ENCODE results near the gene PTAR1. TPM values are rescaled to one million over a fixed set of nuclear protein-coding genes. Genes with fewer than 3 reads are reported as not detected.

Gene PTAR1
- total RNA-seq, 1 donor from 2014 or later: 146 TPM

DNA sequence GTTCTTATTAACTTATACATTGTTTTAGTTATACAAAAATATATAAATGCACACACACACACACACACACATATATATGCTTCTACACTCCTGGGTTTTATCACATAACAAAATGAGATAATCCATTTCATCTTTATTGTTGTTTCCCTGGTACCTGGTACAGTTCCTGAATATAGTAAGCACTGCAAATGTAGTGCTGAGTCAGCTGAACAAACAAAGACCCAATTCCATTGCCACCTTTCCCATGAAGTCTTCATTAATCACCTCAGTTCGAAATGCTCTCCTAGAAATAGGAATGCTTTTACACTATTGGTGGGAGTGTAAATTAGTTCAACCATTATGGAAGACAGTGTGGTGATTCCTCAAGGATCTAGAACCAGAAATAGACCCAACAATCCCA, 13.4 kb upstream of the PTAR1 start:
- no peak for DNase-seq (ENCODE audit: low spot score)
- TF ChIP-seq EZH2phosphoT487 (IDR thresholded peaks at IDR 0.05): no peak
- no peak for TF ChIP-seq EZH2 (IDR thresholded peaks at IDR 0.05)
- TF ChIP-seq, protein P1, sequence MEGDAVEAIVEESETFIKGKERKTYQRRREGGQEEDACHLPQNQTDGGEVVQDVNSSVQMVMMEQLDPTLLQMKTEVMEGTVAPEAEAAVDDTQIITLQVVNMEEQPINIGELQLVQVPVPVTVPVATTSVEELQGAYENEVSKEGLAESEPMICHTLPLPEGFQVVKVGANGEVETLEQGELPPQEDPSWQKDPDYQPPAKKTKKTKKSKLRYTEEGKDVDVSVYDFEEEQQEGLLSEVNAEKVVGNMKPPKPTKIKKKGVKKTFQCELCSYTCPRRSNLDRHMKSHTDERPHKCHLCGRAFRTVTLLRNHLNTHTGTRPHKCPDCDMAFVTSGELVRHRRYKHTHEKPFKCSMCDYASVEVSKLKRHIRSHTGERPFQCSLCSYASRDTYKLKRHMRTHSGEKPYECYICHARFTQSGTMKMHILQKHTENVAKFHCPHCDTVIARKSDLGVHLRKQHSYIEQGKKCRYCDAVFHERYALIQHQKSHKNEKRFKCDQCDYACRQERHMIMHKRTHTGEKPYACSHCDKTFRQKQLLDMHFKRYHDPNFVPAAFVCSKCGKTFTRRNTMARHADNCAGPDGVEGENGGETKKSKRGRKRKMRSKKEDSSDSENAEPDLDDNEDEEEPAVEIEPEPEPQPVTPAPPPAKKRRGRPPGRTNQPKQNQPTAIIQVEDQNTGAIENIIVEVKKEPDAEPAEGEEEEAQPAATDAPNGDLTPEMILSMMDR (IDR thresholded peaks at IDR 0.05): no peak
- peaks cover 5% of the 10 kb centered on the region for H3K9me3 Mint-ChIP-seq

DNA sequence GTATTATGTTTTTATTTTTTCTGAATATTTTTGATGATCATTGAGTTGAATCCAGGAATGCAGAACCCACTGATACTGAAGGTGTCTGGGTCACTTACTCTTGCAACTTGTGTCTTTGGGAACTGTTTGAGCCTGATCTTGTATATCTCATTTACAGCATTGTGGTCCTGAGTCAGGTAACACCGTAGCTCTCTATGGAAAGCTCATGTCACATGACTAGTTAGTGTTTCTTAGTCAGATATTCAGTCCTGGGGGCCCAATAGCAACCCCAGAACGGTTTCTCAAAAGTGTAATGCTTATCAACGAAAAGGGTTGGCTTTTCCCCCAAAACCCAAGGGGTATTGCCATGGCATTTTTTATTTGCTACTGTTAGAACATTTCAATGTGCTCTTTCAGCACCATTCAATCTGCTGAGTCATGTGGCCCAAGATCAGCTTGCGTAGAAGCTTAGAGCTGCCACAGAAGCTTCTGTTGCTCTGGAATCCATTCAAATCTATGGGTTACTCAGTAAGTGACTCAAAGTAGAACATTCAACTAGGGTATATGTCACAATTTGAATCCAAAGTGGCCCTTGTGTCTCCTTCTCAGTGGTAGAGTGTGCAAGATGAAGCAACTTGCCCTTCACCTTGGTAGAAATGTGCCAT, 12.1 kb upstream of the PTAR1 start:
- Histone ChIP-seq H3K9me3 (ENCODE audit: low read depth) (no peaks in the 10 kb centered on the region), H3K36me3 (no peaks in the 10 kb centered on the region), H3K4me3 (no peak overlapping the region), H3K27me3 (no peaks in the 10 kb centered on the region), H2AFZ (replicated peaks) (no peak overlapping the region), H3K4me1 (no peaks in the 10 kb centered on the region), H3K79me2 (ENCODE audit: low read depth) (no peaks in the 10 kb centered on the region), H4K20me1 (ENCODE audit: low read depth) (no peaks in the 10 kb centered on the region), H3K9ac (no peak overlapping the region), H3K4me2 (no peak overlapping the region), H3F3A (ENCODE audit: low read depth) (no peaks in the 10 kb centered on the region), H3K27ac (no peak overlapping the region)
- no peak for DNase-seq (ENCODE audit: low spot score)
- Mint-ChIP-seq H3K27me3 (ENCODE audit: insufficient read depth, low read depth) (peaks cover 5% of the 10 kb centered on the region), H3K27ac (no peak overlapping the region), H3K9me3 (peaks cover 2% of the 10 kb centered on the region), H3K4me3 (no peak overlapping the region), H3K4me1 (no peaks in the 10 kb centered on the region), H3K36me3 (no peaks in the 10 kb centered on the region)
- TF ChIP-seq, protein P1 (IDR thresholded peaks at IDR 0.05): no peak
- no peak for TF ChIP-seq EZH2phosphoT487 (IDR thresholded peaks at IDR 0.05)
- TF ChIP-seq EZH2 (IDR thresholded peaks at IDR 0.05): no peak

More for the DNA sequence above, 13.4 kb upstream of the PTAR1 start:
- H3K4me2 ChIP-seq: no peak overlapping the region
- H2AFZ ChIP-seq (replicated peaks): no peak overlapping the region
- Mint-ChIP-seq H3K4me3 (no peak overlapping the region), H3K27ac (no peak overlapping the region), H3K4me1 (no peaks in the 10 kb centered on the region), H3K36me3 (no peaks in the 10 kb centered on the region), H3K27me3 (ENCODE audit: insufficient read depth, low read depth) (peaks cover 5% of the 10 kb centered on the region)
- H3K27me3 ChIP-seq: no peaks in the 10 kb centered on the region
- no peaks in the 10 kb centered on the region for H3K36me3 ChIP-seq
- no peaks in the 10 kb centered on the region for H3K9me3 ChIP-seq (ENCODE audit: low read depth)
- H3K9ac ChIP-seq: no peak overlapping the region
- no peaks in the 10 kb centered on the region for H4K20me1 ChIP-seq (ENCODE audit: low read depth)
- H3K79me2 ChIP-seq (ENCODE audit: low read depth): no peaks in the 10 kb centered on the region
- no peak overlapping the region for H3K4me3 ChIP-seq
- no peak overlapping the region for H3K27ac ChIP-seq
- no peaks in the 10 kb centered on the region for H3F3A ChIP-seq (ENCODE audit: low read depth)
- no peaks in the 10 kb centered on the region for H3K4me1 ChIP-seq

DNA sequence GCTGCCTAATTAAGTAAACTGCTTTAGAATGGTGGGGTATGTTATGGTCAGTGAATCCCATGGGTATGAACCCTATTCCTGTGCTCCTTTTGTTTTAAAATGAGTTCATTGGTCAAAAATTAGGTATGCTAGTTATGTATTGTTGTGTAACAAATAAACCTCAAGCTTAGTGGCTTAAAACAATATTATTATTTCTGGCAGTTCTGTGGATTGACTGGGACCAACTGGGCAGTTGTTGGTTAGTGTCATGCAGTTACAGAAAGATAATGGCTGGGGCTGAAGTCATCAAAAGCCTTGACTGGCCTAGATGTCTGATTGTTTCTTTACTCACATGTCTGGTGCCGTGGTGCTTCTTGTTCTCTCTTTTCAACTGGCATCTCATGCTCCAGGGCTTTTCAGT, 8.9 kb upstream of the PTAR1 start:
- Histone ChIP-seq H3K9ac (no peak overlapping the region), H3K27me3 (no peaks in the 10 kb centered on the region), H4K20me1 (ENCODE audit: low read depth) (no peaks in the 10 kb centered on the region), H3K4me1 (peaks cover 12% of the 10 kb centered on the region), H2AFZ (replicated peaks) (no peak overlapping the region), H3K9me3 (ENCODE audit: low read depth) (no peaks in the 10 kb centered on the region), H3K4me2 (no peak overlapping the region), H3K79me2 (ENCODE audit: low read depth) (no peaks in the 10 kb centered on the region), H3K27ac (no peak overlapping the region), H3K36me3 (no peaks in the 10 kb centered on the region), H3F3A (ENCODE audit: low read depth) (peaks cover 11% of the 10 kb centered on the region), H3K4me3 (no peak overlapping the region)
- Mint-ChIP-seq H3K4me3 (no peak overlapping the region), H3K4me1 (peaks cover 3% of the 10 kb centered on the region), H3K27ac (no peak overlapping the region), H3K9me3 (peaks cover 2% of the 10 kb centered on the region), H3K27me3 (ENCODE audit: insufficient read depth, low read depth) (peaks cover 5% of the 10 kb centered on the region), H3K36me3 (no peaks in the 10 kb centered on the region)
- TF ChIP-seq EZH2 (IDR thresholded peaks at IDR 0.05) (no peak), EZH2phosphoT487 (IDR thresholded peaks at IDR 0.05) (no peak)
- TF ChIP-seq, protein P1 (IDR thresholded peaks at IDR 0.05): no peak
- DNase-seq (ENCODE audit: low spot score): no peak
